ENCODE results near the gene CADM2.

DNA sequence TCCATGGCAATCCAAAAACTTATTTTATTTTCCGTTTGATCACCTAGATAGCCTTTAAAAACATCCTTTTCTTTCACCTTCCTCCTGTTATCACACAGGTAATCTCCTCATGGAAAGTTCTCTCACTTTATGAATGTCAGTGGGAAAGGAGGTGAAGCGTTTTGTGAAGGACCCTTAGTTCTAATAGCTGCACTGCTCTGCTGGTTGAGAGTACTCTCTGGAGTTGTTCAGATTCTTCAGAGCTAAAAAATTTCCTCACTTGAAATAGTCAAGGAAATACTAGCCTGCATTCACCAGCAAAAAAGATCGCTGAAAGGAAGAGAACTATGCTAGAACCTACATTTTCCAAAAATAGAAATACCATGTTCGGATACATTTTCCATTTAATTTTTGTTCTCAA lies 1097.2 kb downstream of the CADM2 start:
- TF ChIP-seq, protein P1, sequence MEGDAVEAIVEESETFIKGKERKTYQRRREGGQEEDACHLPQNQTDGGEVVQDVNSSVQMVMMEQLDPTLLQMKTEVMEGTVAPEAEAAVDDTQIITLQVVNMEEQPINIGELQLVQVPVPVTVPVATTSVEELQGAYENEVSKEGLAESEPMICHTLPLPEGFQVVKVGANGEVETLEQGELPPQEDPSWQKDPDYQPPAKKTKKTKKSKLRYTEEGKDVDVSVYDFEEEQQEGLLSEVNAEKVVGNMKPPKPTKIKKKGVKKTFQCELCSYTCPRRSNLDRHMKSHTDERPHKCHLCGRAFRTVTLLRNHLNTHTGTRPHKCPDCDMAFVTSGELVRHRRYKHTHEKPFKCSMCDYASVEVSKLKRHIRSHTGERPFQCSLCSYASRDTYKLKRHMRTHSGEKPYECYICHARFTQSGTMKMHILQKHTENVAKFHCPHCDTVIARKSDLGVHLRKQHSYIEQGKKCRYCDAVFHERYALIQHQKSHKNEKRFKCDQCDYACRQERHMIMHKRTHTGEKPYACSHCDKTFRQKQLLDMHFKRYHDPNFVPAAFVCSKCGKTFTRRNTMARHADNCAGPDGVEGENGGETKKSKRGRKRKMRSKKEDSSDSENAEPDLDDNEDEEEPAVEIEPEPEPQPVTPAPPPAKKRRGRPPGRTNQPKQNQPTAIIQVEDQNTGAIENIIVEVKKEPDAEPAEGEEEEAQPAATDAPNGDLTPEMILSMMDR (IDR thresholded peaks at IDR 0.05; ENCODE audit: low read length), result no peak
- no peak for TF ChIP-seq EZH2 (IDR thresholded peaks at IDR 0.05; ENCODE audit: borderline replicate concordance, low read length)
